OCI-LY3 (cell line): ENCODE results near the gene GSTK1.
"Not testable (repeated sequence)": the region's sequence is repeated elsewhere in the genome, so short reads cannot be mapped to it uniquely, and the experiment has no call there.

ENCODE experiments used
- H2AFZ ChIP-seq: fragments of 200-600, 300-600 bp; shearing (Covaris generic); 2 replicates; pipeline ENCODE4 v1.6.0; 2014; ENCODE audit warnings: antibody characterized with exemption, low read depth, low read length
- H3K27ac ChIP-seq: fragments of 200-600, 300-600 bp; sonication (generic); 2 replicates; pipeline ENCODE4 v1.5.1; 2014; ENCODE audit warnings: mild to moderate bottlenecking, low read length, moderate library complexity, mixed read lengths
- H3K27me3 ChIP-seq: fragments of 200-600, 300-600 bp; sonication (generic); 2 replicates; pipeline ENCODE4 v1.6.1; 2014; ENCODE audit warnings: low read depth, low read length, mixed read lengths
- H3K36me3 ChIP-seq: fragments of 200-600, 300-600 bp; sonication (generic); replicated peaks from 2 replicates; pipeline ENCODE3; 2014; ENCODE audit warnings: low read depth, low read length, mixed read lengths
- H3K4me1 ChIP-seq: fragments of 300-600, 200-600 bp; sonication (generic); 2 replicates; pipeline ENCODE4 v1.6.1; 2014; ENCODE audit warnings: low read length, mixed read lengths
- H3K4me2 ChIP-seq: fragments of 200-600, 300-600 bp; sonication (generic); 2 replicates; pipeline ENCODE4 v1.6.1; 2014; ENCODE audit warnings: low read length, mixed read lengths
- H3K4me3 ChIP-seq: fragments of 300-600, 200-600 bp; sonication (generic); 2 replicates; pipeline ENCODE4 v1.5.1; 2014; ENCODE audit warnings: antibody characterized with exemption, mild to moderate bottlenecking, low read length, moderate library complexity
- H3K79me2 ChIP-seq: fragments of 300-600, 200-600 bp; shearing (Covaris generic); 2 replicates; pipeline ENCODE4 v1.6.1; 2014; ENCODE audit warnings: mild to moderate bottlenecking, low read length, mixed read lengths
- H3K9ac ChIP-seq: fragments of 300-600, 200-600 bp; shearing (Covaris generic); 2 replicates; pipeline ENCODE4 v1.6.0; 2014; ENCODE audit warnings: mild to moderate bottlenecking, low read length, moderate library complexity
- H3K9me3 ChIP-seq: fragments of 200-600, 300-600 bp; shearing (Covaris generic); 2 replicates; pipeline ENCODE4 v1.6.1; 2014; ENCODE audit warnings: low read length, mixed read lengths; ENCODE audit not compliant: insufficient read depth
- H4K20me1 ChIP-seq: fragments of 200-600, 300-600 bp; sonication (generic); 2 replicates; pipeline ENCODE4 v1.6.1; 2016; ENCODE audit warnings: low read length, mixed read lengths; ENCODE audit not compliant: insufficient read depth
- EZH2phosphoT487 ChIP-seq: fragments of 200-600 bp; shearing (Covaris generic); IDR thresholded peaks from 2 replicates; pipeline ENCODE4 v1.6.1; 2018; ENCODE audit warnings: antibody characterized with exemption, mixed run types, low read depth
- TF ChIP-seq, protein P1 (sequence below): fragments of 200-600, 300-600 bp; sonication (generic); IDR thresholded peaks from 2 replicates; pipeline ENCODE4 v1.5.1; 2014; ENCODE audit warnings: antibody characterized with exemption, low read length, low read depth

The GSTK1 gene

DNA sequence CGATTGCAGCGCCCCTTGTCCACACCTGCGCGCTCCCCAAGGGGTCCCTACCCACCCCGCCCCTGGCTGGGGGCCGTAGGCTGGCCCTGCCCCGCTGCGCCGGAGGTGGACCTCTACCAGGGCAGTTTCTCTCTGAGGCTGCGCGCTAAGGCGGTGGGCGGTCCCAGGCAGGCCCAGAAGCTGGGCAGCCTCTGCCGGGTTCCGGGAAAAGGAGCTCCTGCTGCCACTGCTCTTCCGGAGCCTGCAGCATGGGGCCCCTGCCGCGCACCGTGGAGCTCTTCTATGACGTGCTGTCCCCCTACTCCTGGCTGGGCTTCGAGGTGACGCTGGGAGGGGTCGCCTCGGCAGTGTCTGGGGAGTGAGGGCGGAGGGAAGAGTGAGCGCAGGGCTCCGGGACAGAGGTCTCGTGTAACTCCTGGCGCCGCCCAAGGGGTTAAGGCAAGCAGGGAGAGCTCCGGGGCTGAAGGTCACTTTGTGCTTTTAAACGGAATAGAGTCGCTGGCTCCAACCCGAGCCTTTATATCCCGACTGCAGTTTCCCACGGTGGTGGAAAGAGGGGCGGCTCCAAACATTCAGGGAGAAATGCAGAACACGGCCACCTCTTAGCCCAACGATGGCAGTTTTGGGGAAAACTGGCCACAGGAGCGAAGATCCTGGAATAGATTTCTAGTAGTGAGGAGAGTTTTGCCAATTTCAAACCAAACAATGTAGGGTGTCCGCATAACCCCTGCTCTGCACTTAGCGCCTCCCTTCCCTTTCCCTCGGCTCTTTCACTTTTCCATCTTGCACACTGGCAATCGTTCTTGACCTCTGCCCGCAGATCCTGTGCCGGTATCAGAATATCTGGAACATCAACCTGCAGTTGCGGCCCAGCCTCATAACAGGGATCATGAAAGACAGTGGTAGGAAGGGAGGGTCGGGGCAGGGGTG, at the start of gene GSTK1:
Gene GSTK1, plus strand, starts transcription at position 176 of the 930 bp plus-strand sequence. Its CDS starts 73 bp downstream, at position 249.
- Histone ChIP-seq H3K9ac (peak within 1 kb of the TSS; percentile 88), H3K79me2 (peaks cover 11% of the 10 kb centered on the region), H3K27ac (peak within 1 kb of the TSS; percentile 17; the same call in 1 of the 2 replicates), H3K4me3 (peak within 1 kb of the TSS; percentile 95), H3K36me3 (peaks cover 9% of the 10 kb centered on the region), H3K4me2 (peak within 1 kb of the TSS; percentile 96), H2AFZ (peak within 1 kb of the TSS; percentile 83), H3K9me3 (no peaks in the 10 kb centered on the region), H4K20me1 (no peaks in the 10 kb centered on the region), H3K4me1 (peaks cover 14% of the 10 kb centered on the region), H3K27me3 (no peaks in the 10 kb centered on the region)
- no peak for TF ChIP-seq EZH2phosphoT487
- TF ChIP-seq, protein P1, sequence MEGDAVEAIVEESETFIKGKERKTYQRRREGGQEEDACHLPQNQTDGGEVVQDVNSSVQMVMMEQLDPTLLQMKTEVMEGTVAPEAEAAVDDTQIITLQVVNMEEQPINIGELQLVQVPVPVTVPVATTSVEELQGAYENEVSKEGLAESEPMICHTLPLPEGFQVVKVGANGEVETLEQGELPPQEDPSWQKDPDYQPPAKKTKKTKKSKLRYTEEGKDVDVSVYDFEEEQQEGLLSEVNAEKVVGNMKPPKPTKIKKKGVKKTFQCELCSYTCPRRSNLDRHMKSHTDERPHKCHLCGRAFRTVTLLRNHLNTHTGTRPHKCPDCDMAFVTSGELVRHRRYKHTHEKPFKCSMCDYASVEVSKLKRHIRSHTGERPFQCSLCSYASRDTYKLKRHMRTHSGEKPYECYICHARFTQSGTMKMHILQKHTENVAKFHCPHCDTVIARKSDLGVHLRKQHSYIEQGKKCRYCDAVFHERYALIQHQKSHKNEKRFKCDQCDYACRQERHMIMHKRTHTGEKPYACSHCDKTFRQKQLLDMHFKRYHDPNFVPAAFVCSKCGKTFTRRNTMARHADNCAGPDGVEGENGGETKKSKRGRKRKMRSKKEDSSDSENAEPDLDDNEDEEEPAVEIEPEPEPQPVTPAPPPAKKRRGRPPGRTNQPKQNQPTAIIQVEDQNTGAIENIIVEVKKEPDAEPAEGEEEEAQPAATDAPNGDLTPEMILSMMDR = no peak

DNA sequence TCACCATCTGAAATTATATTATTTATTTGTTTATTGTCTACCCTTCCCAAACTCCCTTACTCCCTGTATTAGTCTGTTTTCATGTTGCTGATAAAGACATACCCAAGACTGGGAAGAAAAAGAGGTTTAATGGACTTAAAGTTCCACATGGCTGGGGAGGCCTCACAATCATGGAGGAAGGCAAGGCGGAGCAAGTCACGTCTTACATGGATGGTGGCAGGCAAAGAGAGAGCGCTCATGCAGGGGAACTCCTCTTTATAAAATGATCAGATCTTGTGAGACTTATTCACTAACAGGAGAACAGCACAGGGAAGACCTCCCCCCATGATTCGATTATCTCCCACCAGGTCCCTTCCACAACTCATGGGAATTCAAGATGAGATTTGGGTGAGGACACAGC, 49.8 kb upstream of the GSTK1 start:
- H3K79me2 ChIP-seq, H3K4me2 ChIP-seq, H3K36me3 ChIP-seq, H3K9ac ChIP-seq, H2AFZ ChIP-seq, H3K27ac ChIP-seq, H3K4me3 ChIP-seq, H3K27me3 ChIP-seq, H4K20me1 ChIP-seq, H3K4me1 ChIP-seq, H3K9me3 ChIP-seq: not testable (repeated sequence)

DNA sequence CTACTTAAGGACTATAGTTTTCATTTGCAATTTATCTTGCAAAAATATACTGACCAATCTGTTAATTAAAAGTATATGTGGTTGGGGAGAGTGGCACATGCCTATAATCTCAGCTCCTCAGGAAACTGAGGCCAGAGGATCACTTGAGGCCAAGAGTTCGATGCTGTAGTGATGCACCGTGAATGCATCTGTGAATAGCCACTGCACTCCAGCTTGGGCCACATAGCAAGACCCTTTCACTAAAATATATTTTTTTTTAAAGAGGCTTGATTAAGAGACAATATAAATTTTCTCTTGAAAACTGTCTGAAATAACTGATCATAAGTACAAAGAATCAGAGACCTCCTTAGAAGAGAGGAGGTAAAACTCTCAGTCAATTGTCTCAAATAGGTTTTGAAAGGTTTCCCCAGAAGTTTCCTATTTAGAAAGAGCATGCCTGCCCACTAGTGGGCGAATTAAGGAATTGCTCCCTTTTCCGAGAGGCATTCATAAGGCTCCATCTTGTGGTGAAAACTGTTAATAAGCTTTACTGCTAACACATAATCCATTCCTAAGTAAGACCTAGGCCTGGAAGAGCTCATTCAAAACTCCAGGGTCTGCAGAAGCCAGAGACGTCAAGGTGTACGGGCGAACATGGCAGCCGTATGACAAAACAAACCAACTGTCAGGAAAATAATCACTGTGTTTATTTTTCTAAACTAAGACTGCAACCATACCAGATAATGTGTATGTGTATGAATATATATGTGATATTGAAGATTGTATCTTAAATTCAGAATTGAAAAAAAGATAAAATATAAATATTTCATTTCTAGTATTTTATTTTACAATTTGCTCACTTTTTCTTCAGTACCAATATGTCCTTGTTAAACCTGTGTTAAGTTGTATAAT, 48.2 kb upstream of the GSTK1 start:
- Histone ChIP-seq H3K4me2 (no peak overlapping the region), H3K4me3 (no peak overlapping the region), H3K27ac (no peak overlapping the region), H3K9me3 (no peaks in the 10 kb centered on the region), H3K9ac (no peak overlapping the region), H3K36me3 (no peaks in the 10 kb centered on the region), H3K4me1 (peaks cover 5% of the 10 kb centered on the region), H3K79me2 (no peaks in the 10 kb centered on the region), H2AFZ (no peak overlapping the region), H3K27me3 (no peaks in the 10 kb centered on the region), H4K20me1 (no peaks in the 10 kb centered on the region)
- TF ChIP-seq, protein P1 = peak; percentile 100
- no peak for TF ChIP-seq EZH2phosphoT487

DNA sequence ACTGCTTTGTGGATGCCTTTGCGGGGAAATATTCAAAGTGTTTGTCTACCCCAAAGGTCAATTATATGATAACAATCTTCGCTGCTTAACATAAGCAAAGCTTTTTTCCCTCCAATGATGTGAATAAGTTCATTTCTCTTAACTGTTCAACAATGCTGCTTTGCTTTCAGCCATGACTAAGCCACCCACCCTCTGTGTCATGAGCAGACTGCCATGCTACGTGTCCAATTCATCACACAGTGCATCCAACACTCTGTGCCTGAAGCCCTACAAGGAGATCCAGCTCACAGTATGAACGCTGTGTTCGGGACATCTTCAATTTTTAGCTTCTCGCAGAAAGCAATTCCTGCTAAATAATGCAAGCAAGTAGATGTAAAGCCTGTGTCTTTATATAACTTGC, 47.1 kb upstream of the GSTK1 start:
- Histone ChIP-seq H3K9me3 (no peaks in the 10 kb centered on the region), H4K20me1 (no peaks in the 10 kb centered on the region), H3K4me2 (no peak overlapping the region), H2AFZ (no peak overlapping the region), H3K27me3 (no peaks in the 10 kb centered on the region), H3K9ac (no peak overlapping the region), H3K79me2 (no peaks in the 10 kb centered on the region), H3K4me1 (peaks cover 5% of the 10 kb centered on the region), H3K4me3 (no peak overlapping the region), H3K36me3 (no peaks in the 10 kb centered on the region), H3K27ac (no peak overlapping the region)
- TF ChIP-seq, protein P1 = no peak
- no peak for TF ChIP-seq EZH2phosphoT487
